ENCODE results near the gene ICA1.

ICA1 gene

GRCh38 chr7:8169171-8169570 lies 92.8 kb downstream of the ICA1 start:
- no peak for DNase-seq (ENCODE audit: low read depth)
- TF ChIP-seq MAX (IDR thresholded peaks at IDR 0.05; ENCODE audit: low read depth, low read length) (no peak), POLR2A (IDR thresholded peaks at IDR 0.05; ENCODE audit: extremely low read depth, insufficient read length) (no peak), CTCF (IDR thresholded peaks at IDR 0.05; ENCODE audit: low read depth, low read length) (no peak), MYC (IDR thresholded peaks at IDR 0.05; ENCODE audit: low read depth, low read length) (no peak)
- H3K4me3 ChIP-seq (ENCODE audit: low read depth, low read length) = no peak overlapping the region

GRCh38 chr7:8168336-8168735 lies 93.6 kb downstream of the ICA1 start:
- no peak overlapping the region for H3K4me3 ChIP-seq (ENCODE audit: low read depth, low read length)
- DNase-seq (ENCODE audit: low read depth) = no peak
- TF ChIP-seq MAX (IDR thresholded peaks at IDR 0.05; ENCODE audit: low read depth, low read length) (no peak), MYC (IDR thresholded peaks at IDR 0.05; ENCODE audit: low read depth, low read length) (no peak), CTCF (IDR thresholded peaks at IDR 0.05; ENCODE audit: low read depth, low read length) (no peak)

GRCh38 chr7:8165150-8165549 lies 96.8 kb downstream of the ICA1 start:
- TF ChIP-seq CTCF (IDR thresholded peaks at IDR 0.05; ENCODE audit: low read depth, low read length) (no peak), MAX (IDR thresholded peaks at IDR 0.05; ENCODE audit: low read depth, low read length) (no peak), POLR2A (IDR thresholded peaks at IDR 0.05; ENCODE audit: extremely low read depth, insufficient read length) (no peak), MYC (IDR thresholded peaks at IDR 0.05; ENCODE audit: low read depth, low read length) (no peak)
- DNase-seq (ENCODE audit: low read depth) = no peak
- H3K4me3 ChIP-seq (ENCODE audit: low read depth, low read length) = no peak overlapping the region

GRCh38 chr7:8162181-8162580 lies 99.8 kb downstream of the ICA1 start:
- no peak overlapping the region for H3K4me3 ChIP-seq (ENCODE audit: low read depth, low read length)
- DNase-seq (ENCODE audit: low read depth) = no peak
- TF ChIP-seq MYC (IDR thresholded peaks at IDR 0.05; ENCODE audit: low read depth, low read length) (no peak), CTCF (IDR thresholded peaks at IDR 0.05; ENCODE audit: low read depth, low read length) (no peak), POLR2A (IDR thresholded peaks at IDR 0.05; ENCODE audit: extremely low read depth, insufficient read length) (no peak), MAX (IDR thresholded peaks at IDR 0.05; ENCODE audit: low read depth, low read length) (no peak)

- DNase-seq (ENCODE audit: low read depth) = no peak
- TF ChIP-seq CTCF (IDR thresholded peaks at IDR 0.05; ENCODE audit: low read depth, low read length) = no peak
- TF ChIP-seq MAX (IDR thresholded peaks at IDR 0.05; ENCODE audit: low read depth, low read length) = no peak
- no peak overlapping the region for H3K4me3 ChIP-seq (ENCODE audit: low read depth, low read length)
Measured at GRCh38 chr7:8161364-8161828, 100.6 kb downstream of the ICA1 start.

- TF ChIP-seq MYC (IDR thresholded peaks at IDR 0.05; ENCODE audit: low read depth, low read length) (no peak), MAX (IDR thresholded peaks at IDR 0.05; ENCODE audit: low read depth, low read length) (no peak), POLR2A (IDR thresholded peaks at IDR 0.05; ENCODE audit: extremely low read depth, insufficient read length) (no peak), CTCF (IDR thresholded peaks at IDR 0.05; ENCODE audit: low read depth, low read length) (no peak)
- no peak overlapping the region for H3K4me3 ChIP-seq (ENCODE audit: low read depth, low read length)
- no peak for DNase-seq (ENCODE audit: low read depth)
Measured at GRCh38 chr7:8160779-8161345, 101.1 kb downstream of the ICA1 start.

Data from NB4 (cell line).